Stimulated activated CD8-positive, alpha-beta memory T cell treated with anti-CD3 and anti-CD28 coated beads, Interleukin-4, amount 100 ng/mL, for 48 hours (primary cell): ENCODE results near the gene HOXB8.
A peak's percentile ranks its signal among the peaks of the same experiment; 100 is the strongest.

Experiments
- DNase-seq: peaks from one replicate; pipeline ENCODE4 v3.0.0-alpha.2; 2020

The HOXB8 gene

GRCh38 chr17:48624544-48625494 is 9.7 kb upstream of the HOXB8 start:
- DNase-seq, result no peak

- no peak for DNase-seq
These were observed 9.0 kb upstream of the HOXB8 start for GRCh38 chr17:48624118-48624517.

GRCh38 chr17:48623583-48623982 is 8.5 kb upstream of the HOXB8 start:
- no peak for DNase-seq

- DNase-seq, result no peak
These were observed 7.8 kb upstream of the HOXB8 start for GRCh38 chr17:48622857-48623256.

- no peak for DNase-seq
These were observed 6.6 kb upstream of the HOXB8 start for GRCh38 chr17:48621410-48622392.

- no peak for DNase-seq
These were observed 5.5 kb upstream of the HOXB8 start for GRCh38 chr17:48620461-48621139.

- no peak for DNase-seq
These were observed 4.8 kb upstream of the HOXB8 start for GRCh38 chr17:48619826-48620449.

- DNase-seq, result peak; percentile 92
These were observed 3.3 kb upstream of the HOXB8 start for GRCh38 chr17:48618256-48618896.

GRCh38 chr17:48617471-48618255 is 2.6 kb upstream of the HOXB8 start:
- DNase-seq, result no peak

- DNase-seq, result no peak
These were observed 1.8 kb upstream of the HOXB8 start for GRCh38 chr17:48616717-48617470.

GRCh38 chr17:48615963-48616716 is 1.0 kb upstream of the HOXB8 start:
- no peak for DNase-seq

- DNase-seq, result peak; percentile 52
These were observed 1.0 kb downstream of the HOXB8 start for GRCh38 chr17:48613862-48614694.

- peak; percentile 67 for DNase-seq
These were observed 2.0 kb downstream of the HOXB8 start for GRCh38 chr17:48612854-48613691.

GRCh38 chr17:48612456-48612853 is 2.6 kb downstream of the HOXB8 start:
- DNase-seq, result no peak

GRCh38 chr17:48611681-48612455 is 3.2 kb downstream of the HOXB8 start:
- DNase-seq, result no peak

GRCh38 chr17:48611213-48611612 is 3.9 kb downstream of the HOXB8 start:
- DNase-seq, result no peak
